ENCODE results near the gene CALHM1. TPM values are rescaled to one million over a fixed set of nuclear protein-coding genes. Genes with fewer than 3 reads are reported as not detected.

CALHM1 gene
- total RNA-seq, 3 donors from 2014 or later (not counting 1 experiment from before 2014, with no cell fraction given) = 0.23 to 0.57 TPM; not detected in 1

DNA sequence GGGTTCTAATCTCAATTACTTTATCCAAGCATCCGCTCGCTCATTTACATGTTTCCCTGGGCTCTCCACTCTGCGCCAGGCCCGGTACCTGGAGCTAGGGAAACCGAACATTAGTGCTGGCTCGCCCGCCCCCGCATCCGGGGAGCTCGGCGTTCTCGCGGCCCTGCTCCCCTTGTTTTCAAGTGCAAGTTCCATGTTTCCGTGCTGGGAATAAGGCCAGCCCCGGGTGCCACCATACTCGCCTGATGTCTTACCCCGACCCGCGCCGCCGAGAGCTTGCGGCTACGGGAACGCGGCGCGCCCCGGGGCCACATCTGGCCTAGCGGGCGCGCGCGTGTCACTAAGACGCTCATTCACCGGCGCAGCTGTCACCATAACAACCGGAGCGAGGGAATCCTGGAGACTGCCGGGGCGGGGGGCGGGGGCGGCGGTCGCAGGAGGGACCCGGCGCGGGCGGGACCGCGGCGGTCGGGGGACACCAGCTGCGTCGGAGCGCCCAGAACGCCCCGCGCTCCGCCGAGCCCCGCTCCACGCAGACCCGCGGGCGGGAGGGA lies 34.7 kb upstream of the CALHM1 start, which contains the start of gene NEURL1:
Gene NEURL1, plus strand, starts transcription at position 344 of the 554 bp plus-strand sequence. CDS start 683 bp downstream, outside the sequence.
- H3K4me1 Mint-ChIP-seq = peaks cover 5 to 6% of the 10 kb centered on the region in 2 donors
- TF ChIP-seq, protein P1, sequence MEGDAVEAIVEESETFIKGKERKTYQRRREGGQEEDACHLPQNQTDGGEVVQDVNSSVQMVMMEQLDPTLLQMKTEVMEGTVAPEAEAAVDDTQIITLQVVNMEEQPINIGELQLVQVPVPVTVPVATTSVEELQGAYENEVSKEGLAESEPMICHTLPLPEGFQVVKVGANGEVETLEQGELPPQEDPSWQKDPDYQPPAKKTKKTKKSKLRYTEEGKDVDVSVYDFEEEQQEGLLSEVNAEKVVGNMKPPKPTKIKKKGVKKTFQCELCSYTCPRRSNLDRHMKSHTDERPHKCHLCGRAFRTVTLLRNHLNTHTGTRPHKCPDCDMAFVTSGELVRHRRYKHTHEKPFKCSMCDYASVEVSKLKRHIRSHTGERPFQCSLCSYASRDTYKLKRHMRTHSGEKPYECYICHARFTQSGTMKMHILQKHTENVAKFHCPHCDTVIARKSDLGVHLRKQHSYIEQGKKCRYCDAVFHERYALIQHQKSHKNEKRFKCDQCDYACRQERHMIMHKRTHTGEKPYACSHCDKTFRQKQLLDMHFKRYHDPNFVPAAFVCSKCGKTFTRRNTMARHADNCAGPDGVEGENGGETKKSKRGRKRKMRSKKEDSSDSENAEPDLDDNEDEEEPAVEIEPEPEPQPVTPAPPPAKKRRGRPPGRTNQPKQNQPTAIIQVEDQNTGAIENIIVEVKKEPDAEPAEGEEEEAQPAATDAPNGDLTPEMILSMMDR (IDR thresholded peaks at IDR 0.05) = no peak
- peak within 1 kb of the TSS in 1 of 2 donors; percentile 56 for H3K27ac Mint-ChIP-seq
- H3K36me3 Mint-ChIP-seq = no peaks in the 10 kb centered on the region
- ATAC-seq = peak in 2 of 3 donors; percentile 30 to 43
- Histone ChIP-seq H3K4me1 (ENCODE audit: control insufficient read depth, insufficient read depth, low read length) (peaks cover 22% of the 10 kb centered on the region), H3K36me3 (ENCODE audit: control insufficient read depth, insufficient read depth, low read length) (no peaks in the 10 kb centered on the region), H3K9me3 (ENCODE audit: control insufficient read depth, insufficient read depth, low read length) (no peaks in the 10 kb centered on the region), H3K27ac (ENCODE audit: low read length) (no peak within 1 kb of the TSS), H3K4me3 (ENCODE audit: low read length) (no peak within 1 kb of the TSS), H3K27me3 (ENCODE audit: control insufficient read depth, insufficient read depth, low read length) (peaks cover 13% of the 10 kb centered on the region)
- DNase-seq = peak in 1 of 2 donors; percentile 51
- intact Hi-C loops (cut with micrococcal nuclease) = no loop called here
- peaks cover 36 to 45% of the 10 kb centered on the region in 2 donors for H3K27me3 Mint-ChIP-seq (ENCODE audit: low read depth in 2 of 2)
- 4% methylated on average over 65 of the region's 65 CpGs for WGBS (ENCODE audit: insufficient coverage)
- peak within 1 kb of the TSS; percentile 82 for H3K4me3 Mint-ChIP-seq
- H3K9me3 Mint-ChIP-seq = no peaks in the 10 kb centered on the region

DNA sequence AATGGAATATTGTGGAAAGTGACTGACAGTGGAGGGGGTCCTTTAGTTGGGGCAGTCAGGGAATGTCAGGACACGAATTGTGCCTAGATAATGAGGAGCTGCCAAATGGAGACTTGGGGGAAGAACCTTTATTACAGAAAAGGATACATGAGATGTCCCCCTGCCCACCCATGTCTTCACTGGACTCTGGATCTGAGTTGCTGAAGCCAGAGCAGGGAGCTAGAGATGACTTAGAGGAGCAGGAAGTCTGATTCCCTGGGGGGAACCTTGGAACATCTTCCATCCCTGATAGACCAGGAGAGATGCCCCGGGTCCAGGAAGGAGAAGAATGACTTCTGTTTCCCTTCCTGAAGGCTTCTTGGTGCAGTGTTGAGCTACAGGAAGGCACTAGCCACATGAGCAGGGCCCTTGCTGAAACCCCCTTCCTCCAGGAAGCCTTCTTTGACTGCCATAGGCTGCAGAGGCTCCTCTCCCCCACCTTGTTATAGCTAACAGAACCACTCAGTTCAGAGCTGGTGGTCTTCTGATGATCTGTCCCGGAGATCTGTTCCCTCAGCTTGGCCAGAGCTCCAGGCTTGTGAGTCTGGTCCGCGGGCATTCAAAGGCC lies 34.1 kb upstream of the CALHM1 start:
- TF ChIP-seq, protein P1 (IDR thresholded peaks at IDR 0.05) = no peak
- no peak overlapping the region for H3K4me3 ChIP-seq (ENCODE audit: low read length)
- ATAC-seq = no peak

DNA sequence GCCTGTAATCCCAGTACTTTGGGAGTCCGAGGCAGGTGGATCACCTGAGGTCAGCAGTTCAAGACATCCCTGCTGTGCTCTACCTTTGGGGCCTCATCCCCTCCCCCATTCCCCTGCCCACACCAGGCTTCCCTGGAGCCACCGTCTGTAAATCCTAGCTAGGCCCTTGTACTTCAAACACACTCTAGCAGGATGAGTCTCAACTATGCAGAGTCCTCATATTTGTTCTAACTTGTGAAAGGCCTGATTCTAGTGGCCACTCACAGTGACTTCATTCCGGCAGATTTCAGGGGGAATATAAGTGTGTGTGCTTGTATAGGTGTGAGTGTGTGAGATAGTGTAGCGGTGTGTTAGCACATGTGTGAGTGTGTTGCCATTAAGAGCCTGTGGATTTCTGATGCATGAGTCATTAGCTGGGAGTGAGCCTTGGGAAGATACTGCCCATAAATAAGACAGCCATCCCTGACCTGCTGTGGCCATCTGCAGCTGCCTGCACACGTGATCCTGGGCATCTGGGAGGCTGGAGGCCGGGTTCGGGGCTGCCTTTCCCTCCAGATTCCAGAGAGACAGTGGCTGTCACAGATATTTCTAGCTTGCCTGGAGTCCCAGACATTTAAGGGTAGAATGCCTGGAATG lies 33.1 kb upstream of the CALHM1 start:
- intact Hi-C loops (cut with micrococcal nuclease) = no loop called here

More for the DNA sequence above, 34.1 kb upstream of the CALHM1 start:
- no peak overlapping the region for H3K27ac ChIP-seq (ENCODE audit: low read length)
- peaks cover 5 to 6% of the 10 kb centered on the region in 2 donors for H3K4me1 Mint-ChIP-seq
- peaks cover 22% of the 10 kb centered on the region for H3K4me1 ChIP-seq (ENCODE audit: control insufficient read depth, insufficient read depth, low read length)
- H3K4me3 Mint-ChIP-seq = peak overlapping the region; percentile 82
- no peaks in the 10 kb centered on the region for H3K36me3 Mint-ChIP-seq
- 79% methylated on average over 5 of the region's 5 CpGs for WGBS (ENCODE audit: insufficient coverage)
- no peaks in the 10 kb centered on the region for H3K36me3 ChIP-seq (ENCODE audit: control insufficient read depth, insufficient read depth, low read length)
- no peaks in the 10 kb centered on the region for H3K9me3 ChIP-seq (ENCODE audit: control insufficient read depth, insufficient read depth, low read length)
- peaks cover 13% of the 10 kb centered on the region for H3K27me3 ChIP-seq (ENCODE audit: control insufficient read depth, insufficient read depth, low read length)
- intact Hi-C loops (cut with micrococcal nuclease) = no loop called here
- no peak for DNase-seq
- no peak overlapping the region for H3K27ac Mint-ChIP-seq
- H3K27me3 Mint-ChIP-seq (ENCODE audit: low read depth in 2 of 2) = peaks cover 36 to 44% of the 10 kb centered on the region in 2 donors
- no peaks in the 10 kb centered on the region for H3K9me3 Mint-ChIP-seq

More for the DNA sequence above, 33.1 kb upstream of the CALHM1 start:
- peaks cover 26 to 36% of the 10 kb centered on the region in 2 donors for H3K27me3 Mint-ChIP-seq (ENCODE audit: low read depth in 2 of 2)
- Histone ChIP-seq H3K27ac (ENCODE audit: low read length) (no peak overlapping the region), H3K36me3 (ENCODE audit: control insufficient read depth, insufficient read depth, low read length) (no peaks in the 10 kb centered on the region), H3K4me1 (ENCODE audit: control insufficient read depth, insufficient read depth, low read length) (peaks cover 22% of the 10 kb centered on the region), H3K9me3 (ENCODE audit: control insufficient read depth, insufficient read depth, low read length) (no peaks in the 10 kb centered on the region), H3K4me3 (ENCODE audit: low read length) (no peak overlapping the region), H3K27me3 (ENCODE audit: control insufficient read depth, insufficient read depth, low read length) (peaks cover 13% of the 10 kb centered on the region)
- no peaks in the 10 kb centered on the region for H3K36me3 Mint-ChIP-seq
- TF ChIP-seq, protein P1 (IDR thresholded peaks at IDR 0.05) = no peak
- H3K4me3 Mint-ChIP-seq = peak overlapping the region; percentile 38
- peaks cover 5 to 6% of the 10 kb centered on the region in 2 donors for H3K4me1 Mint-ChIP-seq
- no peak overlapping the region for H3K27ac Mint-ChIP-seq
- DNase-seq = no peak
- WGBS (ENCODE audit: insufficient coverage) = 92% methylated on average over 7 of the region's 7 CpGs
- no peaks in the 10 kb centered on the region for H3K9me3 Mint-ChIP-seq
- ATAC-seq = no peak
